H1 (cell line): ENCODE data around the gene FOSL1. TPM values are rescaled to one million over a fixed set of nuclear protein-coding genes. Genes with fewer than 3 reads are reported as not detected.

Experiments
- CTCF ChIA-PET: fragments of 300-600 bp; sonication (Branson Sonifier 250); formaldehyde crosslinking; loops from one replicate; lab custom pipeline; 2021; ENCODE audit not compliant: partially characterized antibody; lab: Charles Lee
- POLR2A ChIA-PET: fragments of 300-600 bp; sonication (Branson Sonifier 250); formaldehyde crosslinking; loops from one replicate; lab custom pipeline; 2021; ENCODE audit warnings: inconsistent platforms; ENCODE audit not compliant: partially characterized antibody; lab: Charles Lee
- DNase-seq, 2 experiments: peaks; one replicate each; pipeline versions ENCODE4 v3.0.0 to v3.0.0-alpha.2; 2010 to 2022; ENCODE audit warnings: low spot score in 2 of 2, low read depth in 1 of 2, mixed read lengths in 1 of 2
- FAIRE-seq: peaks from 2 replicates; lab custom pipeline; 2011; peaks lifted over from hg19 to GRCh38; lab: Jason Lieb, UNC
- H2AFZ ChIP-seq: 2 replicates; pipeline ENCODE4 v1.8.1; 2012; ENCODE audit warnings: low read length, inconsistent platforms
- H2AK5ac ChIP-seq: 2 replicates; pipeline ENCODE4 v1.6.1; 2013; ENCODE audit warnings: low read depth, low read length
- H2BK120ac ChIP-seq: replicated peaks from 2 replicates; pipeline ENCODE3; 2013; ENCODE audit warnings: low read depth, low read length, inconsistent platforms
- H2BK12ac ChIP-seq: 2 replicates; pipeline ENCODE4 v1.6.1; 2013; ENCODE audit warnings: low read depth, low read length
- H2BK15ac ChIP-seq: 2 replicates; pipeline ENCODE4 v1.6.1; 2013; ENCODE audit warnings: low read length
- H2BK20ac ChIP-seq: 2 replicates; pipeline ENCODE4 v1.6.1; 2013; ENCODE audit warnings: low read length
- H2BK5ac ChIP-seq: 2 replicates; pipeline ENCODE4 v1.6.1; 2013; ENCODE audit warnings: low read depth, low read length
- H3K14ac ChIP-seq: 2 replicates; pipeline ENCODE4 v1.6.1; 2013; ENCODE audit warnings: inconsistent platforms; ENCODE audit not compliant: insufficient read length
- H3K18ac ChIP-seq: 2 replicates; pipeline ENCODE4 v1.6.1; 2013; ENCODE audit warnings: low read length; ENCODE audit errors: extremely low read depth
- H3K23ac ChIP-seq: 2 replicates; pipeline ENCODE4 v1.6.1; 2013; ENCODE audit warnings: inconsistent platforms; ENCODE audit not compliant: insufficient read length
- H3K23me2 ChIP-seq: 2 replicates; pipeline ENCODE4 v1.6.1; 2013; ENCODE audit warnings: low read depth, low read length
- H3K27ac ChIP-seq: 2 replicates; pipeline ENCODE4 v1.6.1; 2011; ENCODE audit warnings: low read depth, low read length, inconsistent platforms
- H3K27me3 ChIP-seq, 4 experiments: replicated peaks in 1 of 4; 1 replicate in 1 of 4; 2 replicates in 3 of 4; pipeline versions ENCODE4 v1.6.1 to v1.8.1; 2011 to 2013; ENCODE audit warnings: low read length in 3 of 4, mild to moderate bottlenecking in 3 of 4, inconsistent platforms in 2 of 4, mixed read lengths in 2 of 4, moderate library complexity in 1 of 4; ENCODE audit not compliant: control insufficient read depth in 3 of 4, insufficient read depth in 3 of 4; ENCODE audit errors: extremely low read depth in 1 of 4
- H3K36me3 ChIP-seq, 4 experiments: 2 replicates each; pipeline versions ENCODE4 v1.6.1 to v1.8.1; 2011 to 2013; ENCODE audit warnings: mild to moderate bottlenecking in 4 of 4, low read length in 3 of 4, moderate library complexity in 2 of 4, control low read depth in 1 of 4, inconsistent platforms in 1 of 4; ENCODE audit not compliant: insufficient read depth in 4 of 4, control insufficient read depth in 2 of 4
- H3K4ac ChIP-seq: replicated peaks from 2 replicates; pipeline ENCODE3; 2013; ENCODE audit warnings: low read length, low read depth, mixed read lengths, inconsistent platforms; ENCODE audit not compliant: insufficient read length
- H3K4me1 ChIP-seq, 4 experiments: replicated peaks in 1 of 4; 1 replicate in 1 of 4; 2 replicates in 3 of 4; pipeline versions ENCODE4 v1.6.1 to v1.8.1; 2011 to 2013; ENCODE audit warnings: low read length in 3 of 4, inconsistent platforms in 2 of 4, mixed read lengths in 1 of 4; ENCODE audit not compliant: insufficient read depth in 4 of 4, control insufficient read depth in 3 of 4
- H3K4me2 ChIP-seq, 2 experiments: 2 replicates each; pipeline versions ENCODE4 v1.6.1 to v1.8.1; 2011 to 2013; ENCODE audit warnings: low read depth in 2 of 2, low read length in 2 of 2, control low read depth in 1 of 2, inconsistent platforms in 1 of 2, mild to moderate bottlenecking in 1 of 2; ENCODE audit not compliant: insufficient read depth in 1 of 2
- H3K4me3 ChIP-seq, 4 experiments: fragments of 200-600, 300-600 bp in 1 of 4; sonication (generic), shearing (Covaris generic), sonication (Bioruptor Twin) in 1 of 4; 2 replicates each; pipeline versions ENCODE4 v1.5.1 to v1.8.1; 2011 to 2016; ENCODE audit warnings: low read length in 4 of 4, low read depth in 3 of 4, control low read depth in 2 of 4, inconsistent platforms in 2 of 4, mild to moderate bottlenecking in 2 of 4, mixed read lengths in 1 of 4, moderate library complexity in 1 of 4; ENCODE audit not compliant: insufficient read depth in 2 of 4; ENCODE audit errors: extremely low read depth in 1 of 4
- H3K56ac ChIP-seq: replicated peaks from 2 replicates; pipeline ENCODE3; 2013; ENCODE audit warnings: low read depth, mild to moderate bottlenecking, mixed read lengths, low read length, inconsistent platforms; ENCODE audit not compliant: insufficient read length
- H3K79me1 ChIP-seq: 2 replicates; pipeline ENCODE4 v1.6.1; 2013; ENCODE audit warnings: low read depth, low read length, control low read depth
- H3K79me2 ChIP-seq, 2 experiments: 2 replicates each; pipeline versions ENCODE4 v1.6.1 to v1.8.1; 2012 to 2013; ENCODE audit warnings: low read length in 2 of 2, mild to moderate bottlenecking in 2 of 2, inconsistent platforms in 1 of 2; ENCODE audit not compliant: insufficient read depth in 2 of 2, control insufficient read depth in 1 of 2
- H3K9ac ChIP-seq, 4 experiments: replicated peaks in 1 of 4; 1 replicate in 1 of 4; 2 replicates in 3 of 4; pipeline versions ENCODE4 v1.6.1 to v1.8.1; 2011 to 2013; ENCODE audit warnings: low read depth in 3 of 4, low read length in 3 of 4, control low read depth in 2 of 4, mild to moderate bottlenecking in 2 of 4, moderate library complexity in 2 of 4, inconsistent platforms in 1 of 4; ENCODE audit errors: extremely low read depth in 1 of 4
- H3K9me3 ChIP-seq, 2 experiments: 2 replicates each; pipeline versions ENCODE4 v1.6.1 to v1.8.1; 2012 to 2013; ENCODE audit warnings: mild to moderate bottlenecking in 2 of 2, moderate library complexity in 2 of 2, control low read depth in 1 of 2, inconsistent platforms in 1 of 2, low read depth in 1 of 2, low read length in 1 of 2, mixed read lengths in 1 of 2; ENCODE audit not compliant: insufficient read depth in 2 of 2
- H4K20me1 ChIP-seq, 2 experiments: replicated peaks in 1 of 2; 2 replicates each; pipeline versions ENCODE3 to v1.8.1; 2011 to 2013; ENCODE audit warnings: inconsistent platforms in 2 of 2, low read length in 2 of 2, mild to moderate bottlenecking in 1 of 2; ENCODE audit not compliant: insufficient read depth in 2 of 2, control insufficient read depth in 1 of 2
- H4K5ac ChIP-seq: 2 replicates; pipeline ENCODE4 v1.6.1; 2013; ENCODE audit warnings: low read length, low read depth, mixed read lengths, inconsistent platforms; ENCODE audit not compliant: insufficient read length
- H4K8ac ChIP-seq: 2 replicates; pipeline ENCODE4 v1.8.0; 2013; ENCODE audit warnings: mild to moderate bottlenecking, moderate library complexity, low read length, inconsistent platforms; ENCODE audit not compliant: insufficient read depth; ENCODE audit errors: extremely low read depth
- H4K91ac ChIP-seq: replicated peaks from 2 replicates; pipeline ENCODE3; 2013; ENCODE audit warnings: low read length, mixed read lengths, inconsistent platforms; ENCODE audit not compliant: insufficient read length
- CBX8 ChIP-seq: fragments of 300-800, 300-1000 bp; sonication (generic); IDR thresholded peaks from 2 replicates; pipeline ENCODE4 v1.7.1; 2016; ENCODE audit warnings: low read depth, low read length, borderline replicate concordance
- GTF2F1 ChIP-seq: IDR thresholded peaks from 2 replicates; pipeline ENCODE4 v1.6.1; 2012; ENCODE audit warnings: low read depth, low read length, improper control_type of control experiment, borderline replicate concordance
- HDAC2 ChIP-seq, 2 experiments: fragments of 300-600 bp in 1 of 2; sonication (generic) in 1 of 2; IDR thresholded peaks; 2 replicates each; pipeline ENCODE4 v1.6.1; 2011 to 2012; ENCODE audit warnings: low read depth in 2 of 2, low read length in 2 of 2, mild to moderate bottlenecking in 2 of 2, moderate library complexity in 2 of 2, borderline replicate concordance in 1 of 2, inconsistent platforms in 1 of 2
- KDM4A ChIP-seq: IDR thresholded peaks from one replicate; pipeline ENCODE4 v1.7.1; 2012; ENCODE audit warnings: low read depth, mild to moderate bottlenecking, moderate library complexity, low read length, inconsistent platforms; ENCODE audit not compliant: severe bottlenecking
- NANOG ChIP-seq: IDR thresholded peaks from 2 replicates; pipeline ENCODE4 v1.6.1; 2011; ENCODE audit warnings: low read length, low read depth, mild to moderate bottlenecking, inconsistent platforms; ENCODE audit not compliant: insufficient read depth, poor library complexity, severe bottlenecking
- NRF1 ChIP-seq: IDR thresholded peaks from 2 replicates; pipeline ENCODE4 v1.6.1; 2011; ENCODE audit warnings: mild to moderate bottlenecking, low read depth, low read length, improper control_type of control experiment
- PHF8 ChIP-seq: fragments of 200-600 bp; sonication (generic); conservative IDR thresholded peaks from 2 replicates; pipeline ENCODE4 v1.7.1; 2012; ENCODE audit warnings: low read depth, mild to moderate bottlenecking, inconsistent platforms, low read length, moderate library complexity
- POLR2AphosphoS5 ChIP-seq: IDR thresholded peaks from 2 replicates; pipeline ENCODE4 v1.6.1; 2011; ENCODE audit warnings: low read depth, low read length
- RBBP5 ChIP-seq: IDR thresholded peaks from 2 replicates; pipeline ENCODE4 v1.7.1; 2012; ENCODE audit warnings: low read depth, mild to moderate bottlenecking, inconsistent platforms, low read length, moderate library complexity, borderline replicate concordance
- SIRT6 ChIP-seq: IDR thresholded peaks from one replicate; pipeline ENCODE4 v1.7.1; 2012; ENCODE audit warnings: low read length, inconsistent platforms
- SIX5 ChIP-seq: IDR thresholded peaks from 2 replicates; pipeline ENCODE4 v1.6.1; 2011; ENCODE audit warnings: mild to moderate bottlenecking, low read depth, low read length
- TAF1 ChIP-seq: IDR thresholded peaks from 2 replicates; pipeline ENCODE4 v1.6.1; 2011; ENCODE audit warnings: mild to moderate bottlenecking, low read depth, low read length
- USF2 ChIP-seq: IDR thresholded peaks from 2 replicates; pipeline ENCODE4 v1.6.1; 2011; ENCODE audit warnings: low read length, improper control_type of control experiment
- WGBS, 2 experiments: shearing (Covaris generic) in 1 of 2; methylation state at CpG; one replicate each; pipeline versions ENCODE4 v1.1.6 to v1.1.7; 2013 to 2015; ENCODE audit warnings: low lambda C conversion rate in 2 of 2, mixed read lengths in 2 of 2, inconsistent platforms in 1 of 2, low coverage in 1 of 2, missing lambda C conversion rate in 1 of 2; ENCODE audit not compliant: insufficient replicate concordance in 2 of 2, insufficient coverage in 1 of 2, insufficient read length in 1 of 2; ENCODE audit errors: extremely low coverage in 1 of 2, missing lambda C conversion rate in 1 of 2; 5-methylcytosine and 5-hydroxymethylcytosine counted together
- polyA plus RNA-seq, 7 experiments: library from polyadenylated mRNA; depleted of rRNA in 3 of 7; stranded (reverse) in 5 of 7; unstranded in 2 of 7; fragments of >200 nt in 5 of 7; fragments of 200-250 nt in 2 of 7; gene quantifications; 1 replicate in 5 of 7; 2 replicates in 1 of 7; 4 replicates in 1 of 7; pipeline versions ENCODE4 v1.2.1 to v1.2.3, GENCODE V29; 2011 to 2013; ENCODE audit warnings: missing spikeins in 2 of 7, mixed read lengths in 2 of 7
- total RNA-seq: library from RNA; stranded (reverse); fragmentation: NEBNext Ultra II Directional; extraction: Animal tissue kit (Norgen Biotek cat#: 25700); gene quantifications from 2 replicates; pipeline ENCODE4 v1.2.1, GENCODE V29; 2021

The FOSL1 gene
- total and polyA plus RNA-seq, 2 of the 8 experiments (the other 6 are each of a cell fraction or from before 2014, with no cell fraction given): 6.3 to 7.2 TPM

GRCh38 chr11:65942531-65942930 lies 42.3 kb upstream of the FOSL1 start:
- Histone ChIP-seq H2BK120ac (no peak overlapping the region), H3K4ac (no peak overlapping the region), H3K27me3 (no peaks in the 10 kb centered on the region), H2BK5ac (no peak overlapping the region), H2BK20ac (peak overlapping the region; percentile 9; the same call in 1 of the 2 replicates), H3K14ac (no peak overlapping the region), H3K27ac (no peak overlapping the region), H4K5ac (no peak overlapping the region), H3K4me3 (no peak overlapping the region), H3K9me3 (no peaks in the 10 kb centered on the region), H2AK5ac (no peak overlapping the region), H3K56ac (no peak overlapping the region), H3K23ac (no peak overlapping the region), H2BK12ac (no peak overlapping the region), H4K91ac (no peak overlapping the region), H3K18ac (no peak overlapping the region), H3K23me2 (0 out of 2 replicates have a peak, but pooled peaks cover 3% of the 10 kb centered on the region), H3K4me2 (no peak overlapping the region), H4K20me1 (no peaks in the 10 kb centered on the region), H4K8ac (no peak overlapping the region), H3K4me1 (peaks cover 3 to 23% (median 17%) of the 10 kb centered on the region in 4 experiments), H2BK15ac (no peak overlapping the region), H3K9ac (no peak overlapping the region), H3K79me1 (no peaks in the 10 kb centered on the region), H3K36me3 (no peaks in the 10 kb centered on the region), H3K79me2 (no peaks in the 10 kb centered on the region), H2AFZ (no peak overlapping the region)
- ChIA-PET CTCF (interaction anchor here (0.6 to 3.4 kb wide), 6 partner anchors 10 to 104 kb away, joined by 3 to 18 read pairs (median 4); partner anchors contain the start of genes CCDC85B and FIBP), POLR2A (interaction anchor here (0.7 to 1.6 kb wide), 3 partner anchors 13 to 34 kb away, joined by 3 to 6 read pairs (median 3); no protein-coding TSS in a partner anchor)
- FAIRE-seq: no peak
- no peak for DNase-seq
- WGBS, 2 experiments: 95% methylated on average over 7 of the region's 7 CpGs; no CpG with 5 or more reads in 1 of the 2 experiments
- no peak for TF ChIP-seq TAF1
- no peak for TF ChIP-seq RBBP5
- TF ChIP-seq NRF1: no peak
- TF ChIP-seq GTF2F1: no peak
- TF ChIP-seq HDAC2 (IDR thresholded peaks at IDR 0.05; ENCODE audit: borderline replicate concordance in 1 of 2, low read depth in 2 of 2, low read length in 2 of 2): no peak
- no peak for TF ChIP-seq PHF8
- no peak for TF ChIP-seq CBX8
- TF ChIP-seq KDM4A: no peak
- no peak for TF ChIP-seq SIX5
- no peak for TF ChIP-seq NANOG
- no peak for TF ChIP-seq POLR2AphosphoS5
- no peak for TF ChIP-seq USF2
- no peak for TF ChIP-seq SIRT6
